Endometrial microvascular endothelial cells (primary cell): ENCODE measurements around the gene TPCN2. TPM values are rescaled to one million over a fixed set of nuclear protein-coding genes. Genes with fewer than 3 reads are reported as not detected.

Experiments
- in situ Hi-C: cut with HindIII; loops from 2 replicates; pipeline ENCODE4 v1.10.0; 2017; ENCODE audit warnings: low sequenced_read_pairs, low pct_unique_long_range_greater_than_20kb; ENCODE audit errors: inconsistent ontology term
- total RNA-seq: library from RNA; depleted of rRNA; stranded (reverse); fragments of >200 nt; gene quantifications from one replicate; pipeline ENCODE4 v1.2.3, GENCODE V29; 2015; ENCODE audit errors: inconsistent ontology term

Gene TPCN2
- total RNA-seq, 1 donor from 2014 or later = 7.2 TPM

- in situ Hi-C loops = no loop called here
Observed at GRCh38 chr11:69009441-69010211, 39.1 kb upstream of the TPCN2 start.

GRCh38 chr11:69010361-69010891 is 38.3 kb upstream of the TPCN2 start:
- in situ Hi-C loops = no loop called here

- in situ Hi-C loops = no loop called here
Observed at GRCh38 chr11:69010964-69011623, 37.6 kb upstream of the TPCN2 start.

- in situ Hi-C loops = no loop called here
Observed at GRCh38 chr11:69011624-69012091, 37.1 kb upstream of the TPCN2 start.

- in situ Hi-C loops = no loop called here
Observed at GRCh38 chr11:69012092-69013008, 36.4 kb upstream of the TPCN2 start.

- in situ Hi-C loops = no loop called here
Observed at GRCh38 chr11:69013009-69013951, 35.5 kb upstream of the TPCN2 start, which contains the start of gene MRGPRF. Gene MRGPRF, minus strand, starts transcription at chr11:69013246. Its CDS starts 3,345 bp downstream, at chr11:69009901.

- in situ Hi-C loops = no loop called here
Observed at GRCh38 chr11:69014084-69014851, 34.5 kb upstream of the TPCN2 start.

GRCh38 chr11:69014898-69015549 is 33.7 kb upstream of the TPCN2 start:
- in situ Hi-C loops = no loop called here

GRCh38 chr11:69017951-69018350 is 30.8 kb upstream of the TPCN2 start:
- in situ Hi-C loops = no loop called here

GRCh38 chr11:69018924-69019323 is 29.8 kb upstream of the TPCN2 start:
- in situ Hi-C loops = no loop called here

GRCh38 chr11:69022260-69022659 is 26.5 kb upstream of the TPCN2 start:
- in situ Hi-C loops = no loop called here

- in situ Hi-C loops = no loop called here
Observed at GRCh38 chr11:69024509-69024908, 24.2 kb upstream of the TPCN2 start.

GRCh38 chr11:69027704-69028372 is 20.9 kb upstream of the TPCN2 start:
- in situ Hi-C loops = no loop called here

- in situ Hi-C loops = no loop called here
Observed at GRCh38 chr11:69030301-69030700, 18.4 kb upstream of the TPCN2 start.

- in situ Hi-C loops = no loop called here
Observed at GRCh38 chr11:69032833-69033232, 15.9 kb upstream of the TPCN2 start.

- in situ Hi-C loops = no loop called here
Observed at GRCh38 chr11:69033431-69033830, 15.3 kb upstream of the TPCN2 start.
